Activated CD4-positive, alpha-beta T cell treated with anti-CD3 and anti-CD28 coated beads for 36 hours (primary cell): ENCODE data around the gene ALG3. TPM values are rescaled to one million over a fixed set of nuclear protein-coding genes. Genes with fewer than 3 reads are reported as not detected.
A peak's percentile ranks its signal among the peaks of the same experiment; 100 is the strongest.

Source experiments
- ATAC-seq: fragments of 200-7000 bp; cut with Tn5 transposase; one replicate; pipeline ENCODE4 v1.10.0; 2021; ENCODE audit warnings: mild to moderate bottlenecking, moderate library complexity
- CTCF ChIA-PET: fragments of 350-600 bp; sonication (Branson Sonifier 250); formaldehyde crosslinking; loops from one replicate; lab custom pipeline; 2021; ENCODE audit warnings: antibody characterized with exemption; lab: Charles Lee
- POLR2A ChIA-PET: fragments of 350-600 bp; sonication (Branson Sonifier 250); formaldehyde crosslinking; loops from one replicate; lab custom pipeline; 2021; ENCODE audit warnings: antibody characterized with exemption, inconsistent platforms; lab: Charles Lee
- DNase-seq: peaks from one replicate; pipeline ENCODE4 v3.0.0-alpha.2; 2020
- H3K27ac Mint-ChIP-seq: one replicate; pipeline ENCODE4 v1.8.0; 2021; ENCODE audit warnings: mixed read lengths
- H3K27me3 Mint-ChIP-seq: one replicate; pipeline ENCODE4 v1.8.0; 2021; ENCODE audit warnings: mixed read lengths
- H3K36me3 Mint-ChIP-seq: one replicate; pipeline ENCODE4 v1.8.0; 2021; ENCODE audit warnings: low read depth, mixed read lengths
- H3K4me1 Mint-ChIP-seq: one replicate; pipeline ENCODE4 v1.8.0; 2021; ENCODE audit warnings: mixed read lengths
- H3K4me3 Mint-ChIP-seq: one replicate; pipeline ENCODE4 v1.8.0; 2021; ENCODE audit warnings: mild to moderate bottlenecking, moderate library complexity, mixed read lengths
- H3K9me3 Mint-ChIP-seq: one replicate; pipeline ENCODE4 v1.8.0; 2021; ENCODE audit warnings: low read depth, mixed read lengths
- intact Hi-C, 2 experiments: fragments of 100-400 bp; cut with DNase I in 1 of 2; cut with micrococcal nuclease in 1 of 2; formaldehyde crosslinking; loops; one replicate each; pipeline versions ENCODE4 v1.14.2 to v1.15.1; 2022 to 2024; cut with DNase I, micrococcal nuclease
- total RNA-seq, 2 experiments: library from RNA; stranded (reverse); gene quantifications; one replicate each; pipeline ENCODE4 v1.2.3, GENCODE V29; 2021

ALG3 gene
- total RNA-seq, 2 experiments from 2014 or later = 39.9 to 40.9 TPM

- ChIA-PET CTCF (interaction anchor here (0.9 to 2.0 kb wide), 4 partner anchors 10 to 364 kb away, joined by 4 to 10 read pairs (median 6); partner anchors contain the start of gene EEF1AKMT4), POLR2A (no interaction called here)
- H3K9me3 Mint-ChIP-seq = no peaks in the 10 kb centered on the region
- H3K4me3 Mint-ChIP-seq = peak overlapping the region; percentile 55
- H3K27ac Mint-ChIP-seq = no peak overlapping the region
- intact Hi-C loops = loop anchor here (1.0 to 10.0 kb wide), 5 partner anchors 11 to 835 kb away; partner anchors contain the start of genes EEF1AKMT4 (in 1 of the 2), MCF2L2 (in 1 of the 2), PSMD2 (in 1 of the 2) and VWA5B2 (in 1 of the 2)
- H3K36me3 Mint-ChIP-seq = peaks cover 14% of the 10 kb centered on the region
- peak; percentile 34 for ATAC-seq
- DNase-seq = peak; percentile 68
- peaks cover 26% of the 10 kb centered on the region for H3K27me3 Mint-ChIP-seq
- H3K4me1 Mint-ChIP-seq = peaks cover 25% of the 10 kb centered on the region
Observed at GRCh38 chr3:184259878-184260723, 11.3 kb upstream of the ALG3 start.

GRCh38 chr3:184259396-184259877 lies 10.7 kb upstream of the ALG3 start:
- Mint-ChIP-seq H3K27me3 (peaks cover 23% of the 10 kb centered on the region), H3K9me3 (no peaks in the 10 kb centered on the region), H3K4me1 (peaks cover 25% of the 10 kb centered on the region), H3K27ac (no peak overlapping the region), H3K36me3 (peaks cover 14% of the 10 kb centered on the region), H3K4me3 (peak overlapping the region; percentile 32)
- ChIA-PET POLR2A (interaction anchor here (0.5 kb wide), 1 partner anchor 737 kb away, joined by 6 read pairs; no protein-coding TSS in a partner anchor), CTCF (interaction anchor here (0.7 to 1.3 kb wide), 3 partner anchors 9 to 28 kb away, joined by 3 to 10 read pairs (median 4); partner anchors contain the start of gene EEF1AKMT4)
- DNase-seq (no peak), ATAC-seq (no peak)
- intact Hi-C loops = loop anchor here in 1 of 2 experiments (10.0 kb wide), 1 partner anchor 795 kb away; no protein-coding TSS in a partner anchor

GRCh38 chr3:184258926-184259325 lies 10.2 kb upstream of the ALG3 start:
- CTCF ChIA-PET = interaction anchor here (0.6 to 0.7 kb wide), 2 partner anchors 12 to 20 kb away, joined by 3 read pairs; no protein-coding TSS in a partner anchor

GRCh38 chr3:184257083-184257915 lies 8.5 kb upstream of the ALG3 start:
- no peaks in the 10 kb centered on the region for H3K9me3 Mint-ChIP-seq
- DNase-seq (no peak), ATAC-seq (no peak)
- H3K4me3 Mint-ChIP-seq = no peak overlapping the region
- H3K4me1 Mint-ChIP-seq = peaks cover 20% of the 10 kb centered on the region
- peaks cover 15% of the 10 kb centered on the region for H3K36me3 Mint-ChIP-seq
- H3K27me3 Mint-ChIP-seq = peaks cover 14% of the 10 kb centered on the region
- ChIA-PET POLR2A (no interaction called here), CTCF (interaction anchor here (0.7 to 2.2 kb wide), 2 partner anchors 11 to 30 kb away, joined by 4 to 8 read pairs; no protein-coding TSS in a partner anchor)
- intact Hi-C loops = loop anchor here in 1 of 2 experiments (10.0 kb wide), 1 partner anchor 792 kb away; no protein-coding TSS in a partner anchor
- no peak overlapping the region for H3K27ac Mint-ChIP-seq

More at GRCh38 chr3:184258926-184259325, 10.2 kb upstream of the ALG3 start:
- ATAC-seq (no peak), DNase-seq (no peak)
- Mint-ChIP-seq H3K4me3 (no peak overlapping the region), H3K4me1 (peaks cover 25% of the 10 kb centered on the region), H3K27me3 (peaks cover 21% of the 10 kb centered on the region), H3K36me3 (peaks cover 14% of the 10 kb centered on the region), H3K9me3 (no peaks in the 10 kb centered on the region), H3K27ac (no peak overlapping the region)
- POLR2A ChIA-PET = interaction anchor here (0.5 kb wide), 1 partner anchor 737 kb away, joined by 6 read pairs; no protein-coding TSS in a partner anchor
- intact Hi-C loops = loop anchor here in 1 of 2 experiments (10.0 kb wide), 1 partner anchor 794 kb away; no protein-coding TSS in a partner anchor

- ChIA-PET CTCF (interaction anchor here (0.5 to 2.8 kb wide), 4 partner anchors 29 to 559 kb away, joined by 3 to 15 read pairs (median 4); no protein-coding TSS in a partner anchor), POLR2A (interaction anchor here (0.5 kb wide), 1 partner anchor 106 kb away, joined by 4 read pairs; no protein-coding TSS in a partner anchor)
- H3K27me3 Mint-ChIP-seq = peaks cover 5% of the 10 kb centered on the region
- ATAC-seq (peak; percentile 64), DNase-seq (peak; percentile 63)
- H3K36me3 Mint-ChIP-seq = peaks cover 15% of the 10 kb centered on the region
- H3K27ac Mint-ChIP-seq = peak overlapping the region; percentile 34
- H3K4me1 Mint-ChIP-seq = peaks cover 11% of the 10 kb centered on the region
- intact Hi-C loops = loop anchor here in 1 of 2 experiments (10.0 kb wide), 1 partner anchor 791 kb away; no protein-coding TSS in a partner anchor
- no peaks in the 10 kb centered on the region for H3K9me3 Mint-ChIP-seq
- no peak overlapping the region for H3K4me3 Mint-ChIP-seq
Observed at GRCh38 chr3:184255291-184256039, 6.7 kb upstream of the ALG3 start.

GRCh38 chr3:184250167-184250828 lies 1.5 kb upstream of the ALG3 start:
- Mint-ChIP-seq H3K27me3 (no peaks in the 10 kb centered on the region), H3K9me3 (no peaks in the 10 kb centered on the region), H3K36me3 (peaks cover 2% of the 10 kb centered on the region), H3K4me3 (peak overlapping the region; percentile 98), H3K27ac (peak overlapping the region; percentile 99), H3K4me1 (peaks cover 9% of the 10 kb centered on the region)
- ChIA-PET POLR2A (interaction anchor here (1.1 kb wide), 1 partner anchor 23 kb away, joined by 4 read pairs; no protein-coding TSS in a partner anchor), CTCF (interaction anchor here (0.6 to 2.8 kb wide), 24 partner anchors 9 to 366 kb away, joined by 3 to 29 read pairs (median 4); partner anchors contain the start of genes ABCF3, CAMK2N2, PARL and VWA5B2)
- ATAC-seq (peak; percentile 72), DNase-seq (peak; percentile 95)
- intact Hi-C loops = loop anchor here in 1 of 2 experiments (1.0 to 10.0 kb wide), 4 partner anchors 11 to 785 kb away; partner anchors contain the start of gene CAMK2N2

GRCh38 chr3:184249412-184250166 lies 827 bp upstream of the ALG3 start, which contains the start of gene EEF1AKMT4:
Gene EEF1AKMT4, plus strand, starts transcription at chr3:184249672. Its CDS starts 23 bp downstream, at chr3:184249695.
- intact Hi-C loops = loop anchor here (1.0 to 10.0 kb wide), 20 partner anchors 11 to 1688 kb away; partner anchors contain the start of genes ABCF3 (in 2 of the 2), AP2M1 (in 2 of the 2), EIF2B5 (in 2 of the 2) and EIF4G1 (in 2 of the 2)
- Mint-ChIP-seq H3K9me3 (no peaks in the 10 kb centered on the region), H3K27ac (peak within 1 kb of the TSS; percentile 99), H3K36me3 (peaks cover 6% of the 10 kb centered on the region), H3K27me3 (no peaks in the 10 kb centered on the region), H3K4me1 (peaks cover 9% of the 10 kb centered on the region), H3K4me3 (peak within 1 kb of the TSS; percentile 98)
- DNase-seq (peak; percentile 98), ATAC-seq (peak; percentile 90)
- CTCF ChIA-PET = interaction anchor here (0.6 to 2.8 kb wide), 26 partner anchors 9 to 365 kb away, joined by 3 to 29 read pairs (median 4); partner anchors contain the start of genes ABCF3, CAMK2N2, PARL and VWA5B2
- POLR2A ChIA-PET = interaction anchor here (1.1 kb wide), 1 partner anchor 22 kb away, joined by 4 read pairs; no protein-coding TSS in a partner anchor

- intact Hi-C loops = loop anchor here in 1 of 2 experiments (10.0 kb wide), 1 partner anchor 687 kb away; the partner anchor contains the start of gene KLHL6
- no peak overlapping the region for H3K4me3 Mint-ChIP-seq
- no peak for ATAC-seq
- peaks cover 12% of the 10 kb centered on the region for H3K36me3 Mint-ChIP-seq
- no peaks in the 10 kb centered on the region for H3K27me3 Mint-ChIP-seq
- ChIA-PET CTCF (interaction anchor here (4.2 kb wide), 1 partner anchor 15 kb away, joined by 25 read pairs; no protein-coding TSS in a partner anchor), POLR2A (no interaction called here)
- H3K27ac Mint-ChIP-seq = no peak overlapping the region
- H3K4me1 Mint-ChIP-seq = peaks cover 4% of the 10 kb centered on the region
- H3K9me3 Mint-ChIP-seq = no peaks in the 10 kb centered on the region
- no peak for DNase-seq
Observed at GRCh38 chr3:184242297-184242685, 6.5 kb downstream of the ALG3 start.
